ENCODE data around the gene ORC6. TPM values are rescaled to one million over a fixed set of nuclear protein-coding genes. Genes with fewer than 3 reads are reported as not detected.

The ORC6 gene
- total RNA-seq, 1 experiment from 2014 or later, result 95.0 TPM

DNA sequence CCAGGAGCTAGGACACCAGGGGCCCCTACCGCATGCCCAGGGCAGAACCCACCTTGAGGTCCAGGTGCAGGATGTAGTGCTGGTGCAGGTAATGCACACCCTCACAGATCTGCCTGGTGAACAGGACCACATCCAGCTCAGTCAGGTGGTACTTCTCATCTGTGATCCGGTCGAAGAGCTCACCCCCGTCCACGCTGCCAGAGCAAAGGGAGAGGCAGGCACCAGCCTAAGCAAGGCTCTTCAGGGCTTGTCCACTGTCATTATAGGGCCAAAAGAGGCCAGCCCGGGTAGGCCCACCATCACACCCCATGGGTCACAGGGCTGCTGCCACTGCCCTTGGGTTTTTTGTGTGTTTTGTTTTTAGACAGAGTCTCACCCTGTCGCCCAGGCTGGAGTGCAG lies 37.7 kb downstream of the ORC6 start:
- TF ChIP-seq, protein P1, sequence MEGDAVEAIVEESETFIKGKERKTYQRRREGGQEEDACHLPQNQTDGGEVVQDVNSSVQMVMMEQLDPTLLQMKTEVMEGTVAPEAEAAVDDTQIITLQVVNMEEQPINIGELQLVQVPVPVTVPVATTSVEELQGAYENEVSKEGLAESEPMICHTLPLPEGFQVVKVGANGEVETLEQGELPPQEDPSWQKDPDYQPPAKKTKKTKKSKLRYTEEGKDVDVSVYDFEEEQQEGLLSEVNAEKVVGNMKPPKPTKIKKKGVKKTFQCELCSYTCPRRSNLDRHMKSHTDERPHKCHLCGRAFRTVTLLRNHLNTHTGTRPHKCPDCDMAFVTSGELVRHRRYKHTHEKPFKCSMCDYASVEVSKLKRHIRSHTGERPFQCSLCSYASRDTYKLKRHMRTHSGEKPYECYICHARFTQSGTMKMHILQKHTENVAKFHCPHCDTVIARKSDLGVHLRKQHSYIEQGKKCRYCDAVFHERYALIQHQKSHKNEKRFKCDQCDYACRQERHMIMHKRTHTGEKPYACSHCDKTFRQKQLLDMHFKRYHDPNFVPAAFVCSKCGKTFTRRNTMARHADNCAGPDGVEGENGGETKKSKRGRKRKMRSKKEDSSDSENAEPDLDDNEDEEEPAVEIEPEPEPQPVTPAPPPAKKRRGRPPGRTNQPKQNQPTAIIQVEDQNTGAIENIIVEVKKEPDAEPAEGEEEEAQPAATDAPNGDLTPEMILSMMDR (conservative IDR thresholded peaks at IDR 0.05), result no peak
- Histone ChIP-seq H3K79me2 (ENCODE audit: insufficient read depth, low read length) (no peaks in the 10 kb centered on the region), H3K9me3 (ENCODE audit: control insufficient read depth, low read depth, low read length) (no peaks in the 10 kb centered on the region), H3K18ac (ENCODE audit: insufficient read length, low read depth, low read length) (no peak overlapping the region), H2BK120ac (ENCODE audit: low read depth, low read length, poor library complexity, severe bottlenecking) (no peak overlapping the region), H2BK20ac (ENCODE audit: low read depth, low read length, poor library complexity, severe bottlenecking) (no peak overlapping the region), H3K23ac (ENCODE audit: insufficient read length, low read depth, low read length) (no peak overlapping the region), H4K91ac (ENCODE audit: insufficient read length, low read depth, low read length) (no peak overlapping the region), H3K27me3 (ENCODE audit: insufficient read depth, low read length) (no peaks in the 10 kb centered on the region), H3T11ph (ENCODE audit: low read length) (no peak overlapping the region), H2AK5ac (ENCODE audit: insufficient read length, low read length) (no peak overlapping the region), H3K79me1 (ENCODE audit: insufficient read depth, low read depth, low read length, poor library complexity, severe bottlenecking) (no peaks in the 10 kb centered on the region), H3K23me2 (ENCODE audit: insufficient read length, low read depth, low read length, poor library complexity, severe bottlenecking) (no peaks in the 10 kb centered on the region), H3K56ac (ENCODE audit: insufficient read length, low read depth, low read length) (no peak overlapping the region), H3K4me2 (ENCODE audit: insufficient read depth, insufficient read length, low read length) (no peak overlapping the region), H3K9ac (ENCODE audit: extremely low read depth, insufficient read length, low read length) (no peak overlapping the region), H2AFZ (ENCODE audit: low read length) (no peak overlapping the region), H2BK15ac (ENCODE audit: low read depth, low read length) (no peak overlapping the region), H4K5ac (ENCODE audit: insufficient read length, low read depth, low read length) (no peak overlapping the region), H4K20me1 (ENCODE audit: control insufficient read depth, insufficient read depth, insufficient read length) (no peaks in the 10 kb centered on the region), H3K4me1 (ENCODE audit: insufficient read depth, low read length) (no peaks in the 10 kb centered on the region), H3K27ac (ENCODE audit: insufficient read length, low read depth, low read length) (no peak overlapping the region), H3K14ac (ENCODE audit: insufficient read depth, low read length) (no peak overlapping the region), H2BK5ac (ENCODE audit: insufficient read length, low read length) (no peak overlapping the region), H2BK12ac (ENCODE audit: insufficient read length, low read depth, low read length) (no peak overlapping the region), H3K4ac (ENCODE audit: low read depth, low read length) (no peak overlapping the region), H4K8ac (replicated peaks; ENCODE audit: insufficient read length, low read depth, low read length) (no peak overlapping the region)
- H3K4me1 Mint-ChIP-seq, result peaks cover 0 to 3% of the 10 kb centered on the region in 2 experiments; a peak in 1 of 4 replicates
- H3K36me3 Mint-ChIP-seq (ENCODE audit: insufficient read depth in 1 of 3, low read depth in 3 of 3), result no peaks in the 10 kb centered on the region; a peak in 1 of 7 replicates
- no peak overlapping the region for H3K27ac Mint-ChIP-seq
- H3K9me3 Mint-ChIP-seq, result peaks cover 3 to 5% of the 10 kb centered on the region in 2 experiments; a peak in 4 of 5 replicates
- no peaks in the 10 kb centered on the region for H3K27me3 Mint-ChIP-seq (ENCODE audit: low read depth)
- no peak overlapping the region for H3K4me3 Mint-ChIP-seq
- DNase-seq, result no peak
- no CpG with 5 or more reads among the region's 7 CpGs for WGBS (ENCODE audit: extremely low coverage, insufficient read length, low lambda C conversion rate)

Measured in H9 (cell line).